CD4-positive, CD25-positive, alpha-beta regulatory T cell (primary cell): ENCODE data around the gene GSPT1. TPM values are rescaled to one million over a fixed set of nuclear protein-coding genes. Genes with fewer than 3 reads are reported as not detected.
A peak's percentile ranks its signal among the peaks of the same experiment; 100 is the strongest.
"Not testable (repeated sequence)": the region's sequence is repeated elsewhere in the genome, so short reads cannot be mapped to it uniquely, and the experiment has no call there.

ENCODE experiments used
- ATAC-seq, 2 donors: fragments of 150-1000 bp; cut with Tn5 transposase; one replicate each; pipeline ENCODE4 v1.10.0; 2021; ENCODE audit warnings: low read depth in 2 of 2, moderate number of reproducible peaks in 2 of 2, moderate library complexity in 1 of 2
- DNase-seq, 3 donors: peaks; one replicate each; pipeline versions ENCODE4 v3.0.0 to v3.0.0-alpha.2; 2012 to 2022; ENCODE audit warnings: mixed read lengths in 1 of 3
- H3K27ac ChIP-seq: one replicate; pipeline ENCODE4 v1.7.0; 2013; ENCODE audit warnings: mild to moderate bottlenecking, low read length; ENCODE audit not compliant: insufficient read depth, poor library complexity, severe bottlenecking
- H3K27me3 ChIP-seq: one replicate; pipeline ENCODE4 v1.7.0; 2013; ENCODE audit warnings: low read length; ENCODE audit not compliant: control insufficient read depth, insufficient read depth
- H3K36me3 ChIP-seq: one replicate; pipeline ENCODE4 v1.7.0; 2013; ENCODE audit warnings: mild to moderate bottlenecking, low read length, moderate library complexity; ENCODE audit not compliant: control insufficient read depth, insufficient read depth
- H3K4me1 ChIP-seq: 2 replicates; pipeline ENCODE4 v1.7.0; 2013; ENCODE audit warnings: mild to moderate bottlenecking, low read length; ENCODE audit not compliant: insufficient read depth, control insufficient read depth, poor library complexity, severe bottlenecking
- H3K4me3 ChIP-seq: one replicate; pipeline ENCODE4 v1.7.0; 2013; ENCODE audit warnings: low read depth, mild to moderate bottlenecking, low read length, moderate library complexity
- H3K9me3 ChIP-seq, 2 experiments: 1 replicate in 1 of 2; 2 replicates in 1 of 2; pipeline ENCODE4 v1.7.0; 2013; ENCODE audit warnings: low read length in 2 of 2, mild to moderate bottlenecking in 1 of 2, moderate library complexity in 1 of 2; ENCODE audit not compliant: control insufficient read depth in 2 of 2
- H3K27ac Mint-ChIP-seq, 3 donors: one replicate each; pipeline ENCODE4 v1.8.0; 2020 to 2022; ENCODE audit warnings: mild to moderate bottlenecking in 3 of 3, mixed read lengths in 3 of 3, moderate library complexity in 2 of 3
- H3K27me3 Mint-ChIP-seq: one replicate; pipeline ENCODE4 v1.8.0; 2022; ENCODE audit warnings: mild to moderate bottlenecking, mixed read lengths
- H3K36me3 Mint-ChIP-seq: one replicate; pipeline ENCODE4 v1.8.0; 2020; ENCODE audit warnings: mixed read lengths
- H3K4me1 Mint-ChIP-seq, 4 donors: one replicate each; pipeline ENCODE4 v1.8.0; 2020 to 2022; ENCODE audit warnings: mixed read lengths in 4 of 4, mild to moderate bottlenecking in 1 of 4
- H3K4me3 Mint-ChIP-seq, 4 donors: one replicate each; pipeline ENCODE4 v1.8.0; 2020 to 2022; ENCODE audit warnings: mild to moderate bottlenecking in 4 of 4, mixed read lengths in 4 of 4, moderate library complexity in 3 of 4
- H3K9me3 Mint-ChIP-seq, 7 donors: one replicate each; pipeline ENCODE4 v1.8.0; 2020 to 2022; ENCODE audit warnings: mixed read lengths in 7 of 7, mild to moderate bottlenecking in 3 of 7, moderate library complexity in 2 of 7
- polyA plus RNA-seq, 4 donors: library from polyadenylated mRNA; unstranded; fragments of 300-500 nt; fragmentation: Illumina TruSeq; gene quantifications; one replicate each; pipeline ENCODE4 v1.2.3, GENCODE V29; 2021
- total RNA-seq: library from RNA; stranded (reverse); gene quantifications from one replicate; pipeline ENCODE4 v1.2.3, GENCODE V29; 2022

GSPT1 gene
- total and polyA plus RNA-seq, 5 donors from 2014 or later = 93.2 to 177 (median 103) TPM

- not testable (repeated sequence) for H3K4me3 ChIP-seq, H3K27ac ChIP-seq, H3K4me3 Mint-ChIP-seq, ATAC-seq, H3K36me3 ChIP-seq, H3K27me3 ChIP-seq, H3K9me3 ChIP-seq, DNase-seq, H3K4me1 ChIP-seq, H3K36me3 Mint-ChIP-seq, H3K4me1 Mint-ChIP-seq, H3K9me3 Mint-ChIP-seq
- peak overlapping the region in 1 of 3 donors; percentile 79 for H3K27ac Mint-ChIP-seq
- H3K27me3 Mint-ChIP-seq = peaks cover 27% of the 10 kb centered on the region
Measured at GRCh38 chr16:11924046-11924445, 8.3 kb upstream of the GSPT1 start.

DNA sequence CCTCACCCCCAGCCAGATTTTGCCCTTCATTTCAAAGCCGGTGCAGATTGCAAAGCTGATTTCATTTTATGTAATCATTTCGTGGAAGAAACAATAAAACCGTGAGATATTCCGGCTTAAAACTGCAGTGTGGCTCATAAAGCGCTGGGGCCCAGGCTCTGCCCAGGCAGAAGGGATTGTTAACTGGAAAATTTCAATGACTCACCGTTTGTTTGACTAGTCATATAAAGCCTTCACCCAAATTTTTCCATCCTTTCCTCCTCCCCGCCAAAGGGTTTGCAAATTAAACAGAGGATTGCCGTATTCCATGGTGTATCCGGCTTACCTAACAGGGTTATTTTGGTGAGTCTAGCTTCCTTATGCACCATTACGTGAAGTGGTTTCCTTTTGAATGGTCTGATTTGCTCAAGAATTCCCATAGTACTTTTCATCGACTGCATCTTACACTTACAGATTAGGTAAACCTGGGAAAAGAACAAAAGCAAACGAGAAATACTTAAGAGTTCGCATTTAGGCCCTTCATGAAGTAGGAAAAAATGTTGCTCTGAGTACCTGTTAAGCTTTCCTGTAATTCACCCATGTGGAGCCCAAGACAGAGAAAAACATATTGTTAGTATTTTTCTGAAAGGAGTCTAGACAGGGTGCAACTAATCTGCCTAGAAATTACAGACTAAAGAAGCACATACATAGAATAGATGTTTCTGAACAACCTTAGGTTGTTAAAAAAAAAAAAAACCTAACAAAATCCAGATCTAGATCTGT, 949 bp upstream of the GSPT1 start:
- Mint-ChIP-seq H3K36me3 (no peaks in the 10 kb centered on the region), H3K27me3 (peaks cover 38% of the 10 kb centered on the region), H3K9me3 (peaks cover 0 to 4% (median 0%) of the 10 kb centered on the region in 7 donors), H3K4me3 (peak overlapping the region; percentile 89 to 99 (median 94)), H3K27ac (peak overlapping the region; percentile 86 to 90 (median 89)), H3K4me1 (peaks cover 15 to 37% (median 27%) of the 10 kb centered on the region in 4 donors)
- DNase-seq (no peak), ATAC-seq (no peak)
- H3K9me3 ChIP-seq = no peaks in the 10 kb centered on the region
- H3K27ac ChIP-seq = peak overlapping the region; percentile 81
- no peaks in the 10 kb centered on the region for H3K27me3 ChIP-seq
- H3K36me3 ChIP-seq = no peaks in the 10 kb centered on the region
- H3K4me3 ChIP-seq = peak overlapping the region; percentile 66
- peaks cover 22% of the 10 kb centered on the region for H3K4me1 ChIP-seq

GRCh38 chr16:11915114-11915643, 577 bp downstream of the GSPT1 start:
- Mint-ChIP-seq H3K4me1 (peaks cover 24 to 48% (median 38%) of the 10 kb centered on the region in 4 donors), H3K36me3 (no peaks in the 10 kb centered on the region), H3K27ac (peak overlapping the region; percentile 93 to 95 (median 94)), H3K4me3 (peak overlapping the region; percentile 95 to 99 (median 96)), H3K27me3 (peaks cover 26% of the 10 kb centered on the region), H3K9me3 (peaks cover 0 to 4% (median 0%) of the 10 kb centered on the region in 7 donors)
- peak; percentile 10 to 42 (median 37) for DNase-seq
- H3K27me3 ChIP-seq = no peaks in the 10 kb centered on the region
- no peaks in the 10 kb centered on the region for H3K36me3 ChIP-seq
- no peak for ATAC-seq
- H3K4me3 ChIP-seq = no peak overlapping the region
- peak overlapping the region; percentile 81 for H3K27ac ChIP-seq
- H3K9me3 ChIP-seq = no peaks in the 10 kb centered on the region
- peaks cover 35% of the 10 kb centered on the region for H3K4me1 ChIP-seq

DNA sequence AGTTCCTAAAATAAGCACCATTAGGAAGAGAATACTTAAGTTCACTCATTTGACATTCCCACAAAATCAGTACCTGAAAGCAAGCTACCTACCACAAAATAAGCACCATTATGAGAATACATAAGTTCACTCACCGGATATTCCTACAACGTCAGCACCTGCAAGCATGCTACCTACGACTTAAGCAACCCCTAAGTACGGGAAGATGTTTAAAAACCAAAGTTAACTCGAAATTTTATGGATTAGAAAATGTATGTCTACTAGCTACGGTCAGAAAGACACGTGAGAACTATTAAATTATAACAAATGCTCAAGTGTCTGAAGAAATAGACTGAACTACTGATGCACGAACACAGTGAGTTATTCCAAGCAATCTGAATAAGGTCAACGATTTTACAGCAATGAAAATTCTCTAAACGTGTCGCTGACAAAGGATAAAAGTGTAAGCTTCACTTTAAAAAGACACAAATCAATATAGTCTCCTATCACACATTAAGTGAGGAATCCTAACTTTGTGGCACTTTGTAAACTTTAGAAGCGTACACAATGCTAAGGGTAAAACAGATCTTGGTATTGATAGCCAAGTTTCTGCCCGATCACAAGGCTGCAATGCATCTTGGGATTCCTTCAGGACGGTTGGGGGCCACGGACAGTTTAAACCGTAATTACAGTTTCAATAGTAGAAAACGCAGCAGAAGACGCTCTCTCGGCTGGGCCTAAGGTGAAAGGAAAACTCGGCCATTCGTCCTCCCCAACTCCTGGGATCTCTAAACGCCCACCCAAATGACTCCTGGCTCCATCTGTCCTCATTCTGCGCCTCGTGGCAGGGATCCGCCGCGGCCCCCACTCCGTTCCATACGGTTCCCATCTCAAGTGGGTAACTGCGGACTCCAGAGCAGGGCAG, 1.3 kb downstream of the GSPT1 start:
- Mint-ChIP-seq H3K36me3 (no peaks in the 10 kb centered on the region), H3K27ac (peak overlapping the region; percentile 90 to 95 (median 94)), H3K27me3 (peaks cover 19% of the 10 kb centered on the region), H3K4me3 (peak overlapping the region; percentile 95 to 98 (median 96)), H3K4me1 (peaks cover 25 to 55% (median 40%) of the 10 kb centered on the region in 4 donors), H3K9me3 (peaks cover 0 to 4% (median 0%) of the 10 kb centered on the region in 7 donors)
- peaks cover 37% of the 10 kb centered on the region for H3K4me1 ChIP-seq
- H3K36me3 ChIP-seq = no peaks in the 10 kb centered on the region
- no peaks in the 10 kb centered on the region for H3K27me3 ChIP-seq
- no peaks in the 10 kb centered on the region for H3K9me3 ChIP-seq
- DNase-seq = peak; percentile 11 to 69 (median 61)
- ATAC-seq = no peak
- H3K27ac ChIP-seq = peak overlapping the region; percentile 81
- H3K4me3 ChIP-seq = peak overlapping the region; percentile 100

GRCh38 chr16:11913425-11914079, 2.2 kb downstream of the GSPT1 start:
- peak overlapping the region; percentile 81 for H3K27ac ChIP-seq
- H3K27me3 Mint-ChIP-seq = peaks cover 19% of the 10 kb centered on the region
- H3K36me3 ChIP-seq = no peaks in the 10 kb centered on the region
- peaks cover 25 to 62% (median 46%) of the 10 kb centered on the region in 4 donors for H3K4me1 Mint-ChIP-seq
- H3K4me1 ChIP-seq = peaks cover 37% of the 10 kb centered on the region
- no peaks in the 10 kb centered on the region for H3K9me3 ChIP-seq
- H3K4me3 Mint-ChIP-seq = peak overlapping the region; percentile 95 to 98 (median 96)
- ATAC-seq = no peak
- peaks cover 0 to 4% (median 0%) of the 10 kb centered on the region in 7 donors for H3K9me3 Mint-ChIP-seq
- peak overlapping the region; percentile 90 to 95 (median 94) for H3K27ac Mint-ChIP-seq
- peak; percentile 42 to 68 (median 60) for DNase-seq
- H3K4me3 ChIP-seq = peak overlapping the region; percentile 100
- no peaks in the 10 kb centered on the region for H3K27me3 ChIP-seq
- no peaks in the 10 kb centered on the region for H3K36me3 Mint-ChIP-seq

DNA sequence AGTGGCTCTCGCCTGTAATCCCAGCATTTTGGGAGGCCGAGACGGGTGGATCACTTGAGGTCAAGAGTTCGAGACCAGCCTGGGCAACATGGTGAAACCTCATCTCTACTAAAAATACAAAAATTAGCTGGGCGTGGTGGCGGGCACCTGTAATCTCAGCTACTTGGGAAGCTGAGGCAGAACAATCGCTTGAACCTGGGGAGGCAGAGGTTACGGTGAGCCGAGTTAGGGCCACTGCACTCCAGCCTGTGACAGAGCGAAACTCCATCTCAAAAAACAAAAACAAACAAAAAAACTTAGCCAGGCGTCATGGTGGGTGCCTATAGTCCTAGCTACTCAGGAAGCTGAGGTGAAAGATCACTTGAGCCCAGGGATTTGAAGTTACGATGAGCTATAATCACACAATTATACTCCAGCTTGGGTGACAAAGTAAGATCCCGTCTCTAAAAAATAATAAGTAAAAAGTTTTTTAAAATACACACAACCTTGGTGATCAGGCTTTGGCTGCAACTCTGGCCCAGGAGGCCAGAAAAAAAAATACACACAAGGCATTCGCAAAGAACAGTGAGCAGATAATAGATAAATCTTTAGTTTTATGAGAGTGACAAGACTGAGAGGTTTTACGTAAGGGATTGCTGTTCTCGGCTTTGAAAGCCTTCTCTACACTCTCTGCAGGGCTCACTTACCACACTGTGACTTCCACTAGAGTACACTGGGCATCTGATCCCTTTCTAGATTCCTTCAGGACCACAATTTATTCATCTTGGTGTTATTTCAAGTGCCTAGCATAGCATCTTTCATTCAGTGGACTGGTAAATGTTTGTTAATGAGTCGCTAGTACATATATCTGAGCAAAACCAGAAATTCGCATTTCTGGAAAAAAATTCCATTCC, 5.9 kb downstream of the GSPT1 start:
- Histone ChIP-seq H3K36me3 (peaks cover 21% of the 10 kb centered on the region), H3K27ac (no peak overlapping the region), H3K4me1 (peaks cover 42% of the 10 kb centered on the region), H3K4me3 (peak overlapping the region; percentile 27), H3K9me3 (no peaks in the 10 kb centered on the region), H3K27me3 (no peaks in the 10 kb centered on the region)
- Mint-ChIP-seq H3K27ac (peak overlapping the region; percentile 3 to 88 (median 14)), H3K36me3 (peaks cover 12% of the 10 kb centered on the region), H3K27me3 (peaks cover 9% of the 10 kb centered on the region), H3K4me1 (peaks cover 38 to 81% (median 66%) of the 10 kb centered on the region in 4 donors), H3K9me3 (no peaks in the 10 kb centered on the region), H3K4me3 (peak overlapping the region; percentile 40 to 88 (median 56))
- no peak for DNase-seq
- no peak for ATAC-seq
